GM12873 (cell line): ENCODE measurements around the gene FAM9C.

Experiments
- TF ChIP-seq, protein P1 (sequence below): IDR thresholded peaks from 2 replicates; pipeline ENCODE4 v1.5.1; 2012; ENCODE audit warnings: low read depth, mild to moderate bottlenecking, moderate library complexity, low read length, control low read depth; ENCODE audit not compliant: insufficient read depth; ENCODE audit errors: missing control alignments

The FAM9C gene

DNA sequence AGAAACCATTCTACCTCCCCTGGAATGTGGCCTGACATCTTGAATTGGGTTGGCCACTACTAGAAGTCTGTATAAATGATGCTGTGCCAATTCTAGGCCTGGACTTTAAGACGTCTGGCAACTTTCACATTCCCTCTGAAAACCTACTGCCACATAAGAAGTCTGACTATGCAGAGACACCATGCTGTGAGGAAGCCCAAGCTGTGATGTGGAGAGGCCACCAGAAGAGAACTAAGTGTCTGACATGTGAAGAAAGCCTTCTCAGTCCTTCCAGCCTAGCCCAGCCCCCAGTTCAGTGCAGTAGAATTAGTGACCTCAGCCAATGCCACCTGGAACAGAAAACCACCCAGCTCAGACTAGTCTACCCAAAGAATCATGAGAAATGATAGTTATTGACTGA, 24.2 kb upstream of the FAM9C start:
- TF ChIP-seq, protein P1, sequence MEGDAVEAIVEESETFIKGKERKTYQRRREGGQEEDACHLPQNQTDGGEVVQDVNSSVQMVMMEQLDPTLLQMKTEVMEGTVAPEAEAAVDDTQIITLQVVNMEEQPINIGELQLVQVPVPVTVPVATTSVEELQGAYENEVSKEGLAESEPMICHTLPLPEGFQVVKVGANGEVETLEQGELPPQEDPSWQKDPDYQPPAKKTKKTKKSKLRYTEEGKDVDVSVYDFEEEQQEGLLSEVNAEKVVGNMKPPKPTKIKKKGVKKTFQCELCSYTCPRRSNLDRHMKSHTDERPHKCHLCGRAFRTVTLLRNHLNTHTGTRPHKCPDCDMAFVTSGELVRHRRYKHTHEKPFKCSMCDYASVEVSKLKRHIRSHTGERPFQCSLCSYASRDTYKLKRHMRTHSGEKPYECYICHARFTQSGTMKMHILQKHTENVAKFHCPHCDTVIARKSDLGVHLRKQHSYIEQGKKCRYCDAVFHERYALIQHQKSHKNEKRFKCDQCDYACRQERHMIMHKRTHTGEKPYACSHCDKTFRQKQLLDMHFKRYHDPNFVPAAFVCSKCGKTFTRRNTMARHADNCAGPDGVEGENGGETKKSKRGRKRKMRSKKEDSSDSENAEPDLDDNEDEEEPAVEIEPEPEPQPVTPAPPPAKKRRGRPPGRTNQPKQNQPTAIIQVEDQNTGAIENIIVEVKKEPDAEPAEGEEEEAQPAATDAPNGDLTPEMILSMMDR, result no peak

DNA sequence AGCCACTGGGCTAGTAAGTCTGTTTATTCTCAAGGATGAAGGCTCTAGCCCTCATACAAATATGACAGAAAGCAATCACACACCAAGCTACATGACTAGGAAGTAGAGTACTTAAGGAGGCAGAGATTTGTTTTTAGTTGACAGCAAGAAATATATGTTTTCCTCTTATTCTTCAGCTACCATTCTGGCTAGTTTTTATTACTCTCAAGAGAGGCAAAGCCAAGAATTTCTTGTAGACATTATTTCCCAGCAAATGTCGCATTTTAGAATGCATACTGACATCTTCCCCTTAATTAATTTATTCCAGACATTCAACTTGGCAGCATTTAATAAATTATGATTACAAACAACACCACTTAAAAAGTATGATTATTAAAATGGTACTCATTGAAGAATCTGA, 23.4 kb upstream of the FAM9C start:
- TF ChIP-seq, protein P1, result no peak

DNA sequence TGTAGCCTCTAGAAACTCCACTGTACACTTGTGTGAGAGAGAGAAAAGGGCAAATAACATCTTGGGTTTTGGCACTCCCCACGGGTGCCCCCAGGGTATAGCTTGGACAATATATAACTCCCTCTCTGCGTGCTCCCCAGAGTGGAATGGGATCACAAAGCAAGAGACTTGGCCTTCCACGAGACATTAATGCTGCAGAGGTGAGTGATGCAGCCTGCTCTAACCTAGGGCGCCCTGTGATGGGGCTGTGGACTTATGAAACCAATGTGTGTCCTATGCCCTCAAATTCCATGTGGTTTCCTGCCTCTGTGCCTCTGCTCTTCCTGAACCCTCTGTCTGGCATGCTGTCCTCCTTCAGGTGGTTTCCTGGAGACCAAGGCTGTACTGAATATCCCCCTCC, 22.0 kb upstream of the FAM9C start:
- TF ChIP-seq, protein P1, result no peak

DNA sequence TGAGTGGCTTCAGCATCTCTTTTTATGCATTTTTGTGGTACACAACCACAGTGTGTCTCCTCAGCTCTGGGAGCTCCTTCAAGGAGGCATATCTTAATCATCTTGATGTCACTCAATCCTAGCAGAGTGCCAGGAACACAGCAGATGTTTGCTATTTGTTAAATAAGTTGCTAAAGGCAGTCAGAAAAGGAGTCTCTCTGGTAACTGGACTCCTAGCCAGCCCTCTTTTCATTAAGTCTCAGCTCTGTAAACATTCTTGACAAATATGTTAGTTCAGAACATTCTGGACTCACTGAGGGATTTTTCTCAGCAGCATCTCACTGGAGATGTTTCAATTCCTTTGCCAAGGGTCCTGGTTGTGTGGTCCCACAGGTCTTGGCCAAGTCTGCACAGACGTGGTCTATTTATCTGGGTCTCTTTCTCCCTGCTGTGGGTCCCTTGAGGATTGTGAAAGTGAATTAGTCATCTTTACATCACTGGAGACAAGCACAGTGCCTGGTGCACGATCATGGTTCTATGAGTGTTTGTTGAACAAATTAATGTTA, 20.3 kb upstream of the FAM9C start:
- TF ChIP-seq, protein P1, result no peak

DNA sequence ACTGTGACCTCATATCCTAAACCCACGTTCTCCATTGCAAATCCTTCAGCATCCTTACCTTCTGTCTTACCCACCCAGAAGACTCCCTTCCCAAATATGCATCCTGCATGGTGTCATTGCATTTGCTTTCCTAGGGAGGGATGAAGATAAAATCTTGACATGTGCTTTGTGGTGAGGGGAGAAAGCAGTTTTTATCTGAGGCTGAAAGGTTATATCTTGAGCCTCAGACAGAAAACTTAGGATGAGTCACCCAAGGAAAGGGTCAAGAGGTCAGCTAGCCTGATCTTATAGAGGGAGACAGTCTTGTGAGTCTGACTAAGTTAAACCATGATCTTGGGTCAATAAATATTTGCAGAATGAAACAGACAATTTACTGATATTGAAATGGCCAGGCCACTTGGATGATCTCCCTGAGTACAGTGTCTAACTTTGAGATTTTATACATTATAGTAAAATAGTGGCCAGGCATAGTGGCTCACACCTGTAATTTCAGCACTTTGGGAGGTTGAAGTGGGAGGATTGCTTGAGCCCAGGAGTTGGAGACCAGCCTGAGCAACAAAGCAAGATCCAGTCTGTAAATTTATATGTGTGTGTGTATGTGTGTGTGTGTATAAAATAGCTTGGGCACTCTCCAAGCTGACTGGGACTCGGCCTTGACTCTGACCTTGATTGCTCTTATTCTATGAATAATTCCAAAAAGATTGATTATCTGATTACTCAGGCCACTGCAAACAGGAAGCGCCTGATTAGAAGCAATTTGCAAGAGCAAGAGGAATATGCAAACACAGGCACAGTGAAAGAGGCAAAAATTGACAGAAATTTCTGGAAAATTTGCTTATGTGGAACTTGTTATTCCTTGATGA, 15.4 kb upstream of the FAM9C start:
- TF ChIP-seq, protein P1, result no peak

DNA sequence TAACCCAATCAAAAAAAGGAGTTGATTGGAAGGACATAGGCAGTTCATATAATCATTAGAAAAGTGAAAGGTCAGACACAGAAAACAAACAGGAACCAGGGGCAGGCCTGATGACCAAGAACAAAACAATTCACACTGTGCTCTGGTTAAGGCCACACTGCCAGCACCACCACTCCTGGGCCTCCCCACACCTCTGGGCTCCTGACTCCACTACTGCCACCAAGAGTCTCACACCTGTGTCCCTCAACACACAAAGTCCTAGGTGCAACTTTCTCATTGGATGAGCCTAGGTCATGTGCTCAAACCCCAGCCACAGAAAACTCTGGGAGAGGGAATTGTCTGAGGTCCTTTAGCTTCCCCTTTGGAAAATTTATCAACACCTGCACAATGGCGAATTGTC, 11.1 kb upstream of the FAM9C start:
- TF ChIP-seq, protein P1, result no peak

DNA sequence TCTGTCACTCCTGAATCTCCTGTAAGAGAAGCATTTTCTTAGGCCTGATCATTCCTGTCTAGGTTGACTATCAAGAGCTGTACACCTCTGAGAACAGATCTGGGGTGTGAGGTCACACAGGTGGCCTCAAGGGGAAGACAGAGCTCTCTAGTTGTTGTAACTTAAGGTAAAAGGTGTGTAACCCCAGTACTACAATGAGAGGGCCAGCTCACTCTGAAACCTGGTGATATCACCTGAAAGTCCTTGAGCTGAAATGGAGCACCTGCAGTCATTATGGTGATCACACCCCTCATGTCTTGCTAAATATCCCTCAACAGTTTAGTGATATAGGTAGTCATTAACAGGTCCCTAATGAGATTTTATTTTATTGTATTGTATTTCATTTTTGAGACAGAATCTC, 8.8 kb upstream of the FAM9C start:
- TF ChIP-seq, protein P1, result no peak
